Keratinocyte (primary cell): ENCODE data around the gene GSTO2.

Source experiments
- EZH2 ChIP-seq: IDR thresholded peaks from one replicate; pipeline ENCODE4 v1.6.1; 2012; ENCODE audit warnings: inconsistent platforms, mild to moderate bottlenecking, low read length, moderate library complexity
- TF ChIP-seq, protein P1 (sequence below), 3 experiments: IDR thresholded peaks in 1 of 3; conservative IDR thresholded peaks in 1 of 3; optimal IDR thresholded peaks in 1 of 3; 2 replicates in 2 of 3; 3 replicates in 1 of 3; pipeline versions ENCODE3 to v1.5.1; 2011; ENCODE audit warnings: low read length in 3 of 3, mild to moderate bottlenecking in 3 of 3, moderate library complexity in 2 of 3, control low read depth in 1 of 3, inconsistent platforms in 1 of 3; ENCODE audit not compliant: insufficient read depth in 2 of 3; ENCODE audit errors: extremely low read depth in 1 of 3

DNA sequence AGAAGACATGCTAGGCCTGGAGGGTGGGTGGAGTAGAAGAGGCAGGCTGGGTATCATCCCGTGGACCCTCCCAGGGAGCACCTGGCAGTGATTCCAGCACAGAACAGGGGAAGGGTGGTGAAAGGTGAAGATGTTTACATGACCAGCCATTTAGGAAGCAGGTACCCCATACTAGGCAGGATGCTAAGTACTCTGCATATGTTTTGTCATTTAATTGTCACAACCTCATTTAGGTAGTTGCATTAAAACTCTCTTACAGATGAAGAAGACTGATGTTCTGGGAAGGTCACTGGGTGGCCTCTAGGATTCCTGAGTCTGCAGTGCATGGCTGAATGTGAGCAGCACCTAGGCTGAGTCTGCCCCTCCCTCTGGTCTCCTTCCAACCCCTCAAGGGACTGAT, 54.1 kb downstream of the GSTO2 start:
- TF ChIP-seq, protein P1, sequence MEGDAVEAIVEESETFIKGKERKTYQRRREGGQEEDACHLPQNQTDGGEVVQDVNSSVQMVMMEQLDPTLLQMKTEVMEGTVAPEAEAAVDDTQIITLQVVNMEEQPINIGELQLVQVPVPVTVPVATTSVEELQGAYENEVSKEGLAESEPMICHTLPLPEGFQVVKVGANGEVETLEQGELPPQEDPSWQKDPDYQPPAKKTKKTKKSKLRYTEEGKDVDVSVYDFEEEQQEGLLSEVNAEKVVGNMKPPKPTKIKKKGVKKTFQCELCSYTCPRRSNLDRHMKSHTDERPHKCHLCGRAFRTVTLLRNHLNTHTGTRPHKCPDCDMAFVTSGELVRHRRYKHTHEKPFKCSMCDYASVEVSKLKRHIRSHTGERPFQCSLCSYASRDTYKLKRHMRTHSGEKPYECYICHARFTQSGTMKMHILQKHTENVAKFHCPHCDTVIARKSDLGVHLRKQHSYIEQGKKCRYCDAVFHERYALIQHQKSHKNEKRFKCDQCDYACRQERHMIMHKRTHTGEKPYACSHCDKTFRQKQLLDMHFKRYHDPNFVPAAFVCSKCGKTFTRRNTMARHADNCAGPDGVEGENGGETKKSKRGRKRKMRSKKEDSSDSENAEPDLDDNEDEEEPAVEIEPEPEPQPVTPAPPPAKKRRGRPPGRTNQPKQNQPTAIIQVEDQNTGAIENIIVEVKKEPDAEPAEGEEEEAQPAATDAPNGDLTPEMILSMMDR (optimal IDR thresholded peaks at IDR 0.05 in 1 of 3, IDR thresholded peaks at IDR 0.05 in 1 of 3, conservative IDR thresholded peaks at IDR 0.05 in 1 of 3; ENCODE audit: extremely low read depth in 1 of 3, insufficient read depth in 2 of 3, low read length in 3 of 3), result no peak
- no peak for TF ChIP-seq EZH2
